ENCODE data around the gene PKN1.

GRCh38 chr19:14496029-14496833 lies 63.1 kb downstream of the PKN1 start, which contains the start of gene GIPC1:
- TF ChIP-seq CTCF (conservative IDR thresholded peaks at IDR 0.05) (no peak), ZFX (IDR thresholded peaks at IDR 0.05) (0 out of 2 replicates have a peak, but pooled peaks have one; percentile 3)

All from C4-2B (cell line).